NCI-H446 (cell line): ENCODE measurements around the gene DNASE1L3.

Experiments
- DNase-seq, 2 experiments: peaks; one replicate each; lab custom pipeline; 2025; lab: John Stamatoyannopoulos, UW

DNASE1L3 gene

GRCh38 chr3:58158442-58159153, 52.2 kb downstream of the DNASE1L3 start:
- DNase-seq: no peak

- no peak for DNase-seq
Observed at GRCh38 chr3:58157700-58158099, 53.1 kb downstream of the DNASE1L3 start.

GRCh38 chr3:58155838-58156237, 54.9 kb downstream of the DNASE1L3 start:
- no peak for DNase-seq

GRCh38 chr3:58154626-58155449, 55.9 kb downstream of the DNASE1L3 start:
- DNase-seq: peak in 1 of 2 experiments; percentile 8

- DNase-seq: no peak
Observed at GRCh38 chr3:58153371-58153770, 57.4 kb downstream of the DNASE1L3 start.

- DNase-seq: no peak
Observed at GRCh38 chr3:58152225-58153015, 58.4 kb downstream of the DNASE1L3 start.

- DNase-seq: peak in 1 of 2 experiments; percentile 15
Observed at GRCh38 chr3:58151637-58152036, 59.1 kb downstream of the DNASE1L3 start.

GRCh38 chr3:58150810-58151199, 60.0 kb downstream of the DNASE1L3 start:
- no peak for DNase-seq

- no peak for DNase-seq
Observed at GRCh38 chr3:58150130-58150809, 60.5 kb downstream of the DNASE1L3 start.

GRCh38 chr3:58148049-58148448, 62.7 kb downstream of the DNASE1L3 start:
- no peak for DNase-seq

GRCh38 chr3:58144478-58145325, 66.1 kb downstream of the DNASE1L3 start:
- DNase-seq: no peak

- no peak for DNase-seq
Observed at GRCh38 chr3:58143417-58144055, 67.2 kb downstream of the DNASE1L3 start.
